ENCODE data around the gene SNAP23.
"Not testable (repeated sequence)": the region's sequence is repeated elsewhere in the genome, so short reads cannot be mapped to it uniquely, and the experiment has no call there.

The SNAP23 gene

DNA sequence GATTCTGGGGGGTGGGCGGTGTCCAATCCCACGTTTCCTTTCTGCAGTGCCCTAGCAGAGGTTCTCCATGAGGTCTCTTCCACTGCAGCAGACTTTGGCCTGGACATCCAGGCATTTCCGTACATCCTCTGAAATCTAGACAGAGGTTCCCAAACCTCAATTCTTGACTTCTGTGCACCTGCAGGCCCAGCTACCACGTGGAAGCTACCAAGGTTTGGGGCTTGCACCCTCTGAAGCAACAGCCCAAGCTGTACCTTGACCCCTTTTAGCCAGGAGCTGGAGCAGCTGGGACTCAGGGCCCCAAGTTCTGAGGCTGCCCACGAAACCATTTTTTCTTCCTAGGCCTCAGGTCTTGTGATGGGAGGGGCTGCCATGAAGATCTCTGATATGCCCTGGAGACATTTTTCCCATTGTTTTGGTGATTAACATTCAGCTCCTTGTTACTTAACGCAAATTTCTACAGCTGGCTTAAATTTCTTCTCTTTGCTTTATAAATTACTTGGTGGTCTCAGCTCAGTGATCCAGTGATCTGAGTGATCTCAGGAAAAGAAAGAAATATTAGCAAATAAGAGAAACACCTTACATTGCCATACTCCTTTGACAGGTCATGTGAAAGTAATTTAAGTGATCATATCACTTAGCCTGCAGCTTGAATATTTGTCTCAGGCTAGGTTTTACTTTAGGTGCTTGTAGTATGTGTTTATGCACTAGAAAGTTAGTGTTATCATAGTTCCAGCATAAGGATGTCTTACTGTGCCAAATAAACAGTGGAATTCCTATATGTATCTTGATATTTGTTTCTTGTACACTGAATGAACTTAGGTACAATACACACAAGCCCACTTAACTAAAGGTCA is 3.0 kb downstream of the SNAP23 start:
- DNase-seq (ENCODE audit: low read depth in 2 of 2): no peak

DNA sequence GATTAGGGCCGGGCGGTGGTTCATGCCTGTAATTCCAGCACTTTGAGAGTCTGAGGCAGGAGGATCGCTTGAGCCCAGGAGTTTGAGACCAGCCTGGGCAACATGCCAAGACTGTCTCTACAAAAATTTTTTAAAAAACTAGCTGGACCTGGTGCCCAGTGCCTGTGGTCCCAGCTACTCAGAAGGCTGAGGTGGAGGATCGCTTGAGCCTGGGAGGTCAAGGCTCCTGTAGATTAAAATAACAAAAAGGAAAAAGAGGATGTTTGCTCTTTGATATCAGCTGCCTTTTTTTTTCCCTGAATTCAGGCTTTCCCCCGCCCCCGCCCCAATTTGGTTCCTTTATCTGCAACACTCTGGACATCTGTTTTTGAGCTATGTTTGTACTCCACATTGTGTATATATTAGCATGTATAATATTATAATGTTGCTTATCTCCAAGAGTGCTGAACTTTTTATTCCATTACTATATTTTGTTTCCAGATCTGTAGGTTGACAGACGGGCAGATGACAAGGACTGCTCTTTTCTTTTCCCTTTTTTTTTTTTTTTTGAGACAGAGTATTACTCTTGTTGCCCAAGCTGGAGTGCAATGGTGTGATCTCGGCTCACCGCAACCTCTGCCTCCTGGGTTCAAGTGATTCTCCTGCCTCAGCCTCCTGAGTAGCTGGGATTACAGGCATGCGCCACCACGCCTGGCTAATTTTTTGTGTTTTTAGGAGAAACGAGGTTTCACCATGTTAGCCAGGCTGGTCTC is 4.6 kb downstream of the SNAP23 start:
- no peak for DNase-seq (ENCODE audit: low read depth in 2 of 2)

DNA sequence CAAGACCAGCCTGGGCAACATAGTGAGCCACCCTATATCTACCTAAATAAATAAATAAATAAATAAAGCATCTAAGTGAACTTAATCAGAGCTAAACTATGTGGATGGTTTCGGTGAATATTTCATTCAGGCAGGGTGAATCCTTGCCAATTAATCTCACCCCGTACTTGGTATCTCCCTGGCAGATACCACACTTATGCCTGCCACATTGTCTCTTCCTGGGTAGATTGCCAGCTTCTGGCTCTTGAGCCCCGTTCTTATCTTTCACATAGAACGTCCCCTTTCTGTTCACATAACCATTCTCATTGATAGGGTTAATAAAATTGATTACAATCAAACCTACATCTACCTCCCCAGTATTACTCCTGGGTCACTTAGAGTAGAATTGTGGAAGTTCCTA is 7.0 kb downstream of the SNAP23 start:
- DNase-seq (ENCODE audit: low read depth in 2 of 2): no peak

DNA sequence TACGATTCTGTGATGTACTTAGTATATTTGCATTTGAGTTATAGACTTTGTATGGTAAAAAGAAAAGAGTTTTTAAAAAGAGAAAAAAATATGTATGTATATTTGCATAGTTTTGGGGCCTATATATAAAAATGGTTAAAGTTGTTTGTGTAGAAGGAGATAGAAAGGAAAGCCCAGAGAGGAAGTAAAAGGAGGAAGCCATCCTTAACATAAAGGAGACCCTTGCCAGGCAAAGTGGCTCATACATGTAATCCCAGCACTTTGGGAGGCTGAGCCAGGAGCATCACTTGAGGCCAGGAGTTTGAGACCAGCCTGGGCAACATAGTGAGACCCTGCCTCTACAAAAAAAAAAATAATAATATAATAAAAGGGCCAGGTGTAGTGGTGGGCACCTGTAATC is 8.4 kb downstream of the SNAP23 start:
- DNase-seq (ENCODE audit: low read depth in 2 of 2): no peak

DNA sequence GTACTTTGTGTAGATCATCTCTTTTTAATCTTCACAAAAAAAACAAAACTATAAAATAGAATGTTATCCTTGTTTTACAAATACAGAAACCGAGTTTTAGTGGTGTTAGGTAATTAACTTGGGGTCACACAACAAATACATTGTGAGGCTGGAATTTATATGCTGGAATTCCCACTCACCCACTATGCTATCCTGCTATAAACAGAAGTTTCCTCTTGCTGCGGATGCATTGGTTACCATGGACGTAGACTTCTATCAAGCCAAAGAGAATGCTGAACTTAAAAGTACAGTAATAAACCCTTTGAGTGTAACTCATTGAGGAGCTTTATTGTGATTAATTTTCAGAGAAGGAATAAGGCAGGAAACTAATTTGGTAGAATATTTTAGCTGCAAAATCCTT is 9.2 kb downstream of the SNAP23 start:
- no peak for DNase-seq (ENCODE audit: low read depth in 2 of 2)

DNA sequence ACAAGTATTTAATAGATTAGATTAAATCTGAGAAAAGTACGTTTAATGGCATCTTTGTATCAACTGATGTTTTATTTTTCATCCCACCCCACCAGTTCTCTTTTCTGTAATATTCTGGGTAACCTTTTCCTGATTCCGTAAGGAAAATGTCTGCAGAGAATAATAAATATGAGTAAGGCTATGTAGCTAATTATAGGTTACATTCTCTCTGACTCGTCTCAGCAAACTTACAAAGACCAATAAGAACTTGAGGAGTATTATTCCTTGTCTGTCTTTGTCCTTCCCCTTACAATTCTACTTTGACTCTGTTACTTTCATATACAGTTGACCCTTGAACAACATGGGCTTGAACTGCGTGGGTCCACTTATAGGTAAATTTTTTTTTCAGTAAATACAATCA is 12.1 kb downstream of the SNAP23 start:
- DNase-seq (ENCODE audit: low read depth in 2 of 2): no peak

DNA sequence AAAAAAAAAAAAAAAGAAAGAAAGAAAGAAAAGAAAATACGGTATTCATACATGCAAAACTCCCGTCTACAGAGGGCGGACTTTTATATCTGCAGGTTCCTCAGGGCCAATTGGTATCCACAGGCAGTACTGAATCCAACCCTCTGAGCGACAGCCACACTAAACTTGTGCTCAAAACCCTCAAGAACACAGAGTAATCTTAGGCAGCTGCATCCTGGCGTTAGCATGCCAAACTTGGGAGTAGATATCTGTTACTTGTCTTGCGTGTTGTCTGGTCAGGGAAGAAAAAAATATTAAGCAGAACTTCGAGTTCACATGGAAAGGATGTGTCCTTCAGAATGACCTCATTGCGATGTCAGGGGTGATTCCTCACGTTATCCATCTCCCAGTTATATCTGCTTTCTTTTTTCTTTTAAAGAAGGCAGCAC is 12.8 kb downstream of the SNAP23 start:
- no peak for DNase-seq (ENCODE audit: low read depth in 2 of 2)

DNA sequence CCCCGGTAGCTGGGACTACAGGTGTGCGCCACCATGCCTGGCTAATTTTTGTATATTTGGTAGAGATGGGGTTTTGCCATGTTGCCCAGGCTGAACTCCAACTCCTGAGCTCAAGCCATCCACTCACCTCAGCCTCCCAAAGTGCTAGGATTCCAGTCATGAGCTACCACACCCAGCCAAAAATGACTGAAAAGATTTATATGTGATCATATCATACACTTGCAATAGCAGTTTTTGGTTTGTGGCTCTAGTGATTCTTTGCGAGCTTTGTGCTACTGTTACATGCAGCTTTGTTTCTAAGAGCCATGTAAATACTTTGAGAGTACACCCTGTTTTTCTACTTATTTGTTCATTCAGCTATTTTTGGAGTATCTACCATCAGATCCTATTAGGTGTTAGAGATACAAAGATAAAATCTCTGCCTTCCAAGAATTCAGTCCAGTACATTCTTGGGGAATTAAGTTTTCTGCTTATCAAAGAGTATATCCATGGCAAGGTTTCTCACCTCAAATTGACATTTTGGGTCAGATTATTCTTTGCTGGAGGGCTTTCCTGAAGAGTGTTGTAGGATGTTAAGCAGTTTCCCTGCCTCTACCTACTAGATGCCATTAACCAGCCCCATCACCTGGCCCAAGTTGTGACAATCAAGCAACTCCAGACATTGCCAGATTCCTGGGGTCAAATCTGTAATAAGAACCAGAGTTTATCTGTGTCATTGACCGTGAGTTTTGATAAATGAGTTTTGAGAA is 15.0 kb downstream of the SNAP23 start:
- no peak for DNase-seq (ENCODE audit: low read depth in 2 of 2)

DNA sequence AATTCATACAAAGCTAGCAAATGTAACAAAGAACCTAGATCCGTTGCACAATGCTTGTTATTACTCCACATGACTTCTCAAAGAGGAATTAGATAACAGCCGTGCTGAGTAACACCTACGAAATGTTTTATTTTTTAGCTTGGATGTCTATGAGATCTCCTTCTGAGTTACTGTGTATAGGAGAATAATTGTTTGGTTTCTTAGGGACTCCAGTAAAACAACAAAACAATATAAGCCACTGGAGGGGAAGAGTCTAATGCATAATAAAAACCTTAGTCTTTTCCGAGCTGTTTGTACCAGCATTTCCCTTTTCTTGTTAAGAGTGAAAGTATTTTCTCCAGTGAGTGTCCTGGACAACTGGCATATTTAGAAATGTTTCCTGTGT is 15.6 kb downstream of the SNAP23 start:
- DNase-seq (ENCODE audit: low read depth in 2 of 2): no peak

DNA sequence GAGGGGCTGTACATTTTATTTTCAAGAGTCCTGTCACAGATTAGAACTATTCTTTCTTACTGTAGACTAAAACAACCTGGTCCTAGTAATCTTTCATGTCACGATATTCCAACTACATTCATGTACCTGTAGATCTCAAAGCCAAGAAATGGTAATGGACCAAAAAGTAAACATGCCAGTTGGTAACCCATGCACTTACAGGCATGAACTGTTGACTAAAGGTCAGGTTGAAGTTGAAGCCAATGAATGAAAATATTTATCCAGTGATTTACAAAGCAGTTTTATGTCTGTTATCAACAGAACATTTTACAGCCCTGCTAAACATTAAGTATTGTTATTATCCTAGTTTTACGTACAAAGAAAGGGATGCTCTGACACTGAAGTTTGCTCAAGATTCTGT is 27.9 kb downstream of the SNAP23 start:
- no peak for DNase-seq (ENCODE audit: low read depth in 2 of 2)

DNA sequence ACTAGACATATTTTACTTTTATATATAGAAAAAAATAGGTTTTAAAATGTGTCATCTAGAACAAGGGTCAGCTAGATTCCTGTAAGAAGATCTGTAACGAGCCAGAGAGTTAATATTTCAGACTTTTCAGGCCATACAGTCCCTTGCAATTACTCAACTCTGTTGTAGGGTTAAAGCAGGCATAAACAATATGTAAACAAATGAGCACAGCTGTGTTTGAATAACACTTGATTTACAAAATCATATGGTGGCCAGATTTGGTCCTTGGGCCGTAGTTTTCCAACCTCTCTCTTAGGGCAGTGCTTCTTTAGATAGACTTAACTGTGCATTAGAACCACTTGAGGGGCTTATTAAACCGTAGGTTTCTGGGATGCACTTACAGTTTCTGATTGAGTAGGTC is 33.5 kb downstream of the SNAP23 start:
- DNase-seq (ENCODE audit: low read depth in 2 of 2): no peak

DNA sequence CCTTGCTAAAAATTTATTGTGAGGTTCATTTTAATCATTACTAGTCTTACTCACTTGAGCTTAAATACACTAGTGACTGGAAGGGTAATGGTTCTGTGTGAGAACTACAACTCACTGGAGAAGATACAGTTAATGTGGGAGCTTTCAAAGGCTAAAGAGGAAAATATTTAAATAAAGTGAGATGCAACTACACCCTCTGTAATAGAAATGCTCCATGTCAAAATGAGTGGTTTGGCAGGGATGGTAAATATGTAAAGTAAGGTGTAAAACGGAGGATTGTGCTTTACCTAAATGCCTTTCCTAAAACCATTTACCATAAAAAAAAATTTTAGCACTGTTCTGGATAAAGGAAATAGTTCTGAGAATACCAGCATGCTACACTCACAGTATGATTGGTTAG is 37.8 kb downstream of the SNAP23 start:
- no peak for DNase-seq (ENCODE audit: low read depth in 2 of 2)

DNA sequence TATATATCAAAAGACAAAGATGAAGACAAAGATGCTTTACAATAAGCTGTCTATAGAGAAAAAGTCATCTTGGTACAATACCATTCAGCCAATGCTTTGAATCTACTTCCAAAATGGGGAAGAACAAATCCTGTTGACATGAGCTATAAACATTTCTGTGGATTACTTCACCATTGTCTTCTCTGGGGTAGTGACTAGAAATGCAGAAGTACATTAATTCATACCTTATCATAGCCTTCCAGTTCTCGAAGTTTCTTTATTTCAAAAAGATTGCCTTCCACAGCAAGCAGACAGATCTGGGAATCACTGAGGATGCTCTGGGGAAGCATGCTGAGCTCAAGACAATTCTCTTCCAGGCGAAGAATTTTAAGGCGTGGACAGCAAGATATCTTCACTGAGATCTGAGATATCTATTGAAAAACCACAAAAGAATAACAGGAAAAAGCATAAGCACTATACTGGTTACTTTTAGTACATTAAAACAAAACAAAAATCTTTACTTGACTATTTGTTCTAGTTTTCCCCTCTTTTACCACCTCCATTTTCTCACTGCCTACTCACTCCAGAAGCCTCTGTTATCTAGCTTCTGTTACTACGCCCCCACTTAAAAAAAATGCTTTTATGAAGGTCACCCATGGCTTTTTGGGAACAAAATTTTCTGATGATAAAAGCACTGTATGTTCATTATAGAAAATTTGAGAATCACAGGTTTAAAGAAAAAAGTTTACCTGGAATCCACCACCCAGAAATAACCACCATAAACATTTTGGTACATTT is 49.6 kb downstream of the SNAP23 start:
- DNase-seq (ENCODE audit: low read depth in 2 of 2): no peak

DNA sequence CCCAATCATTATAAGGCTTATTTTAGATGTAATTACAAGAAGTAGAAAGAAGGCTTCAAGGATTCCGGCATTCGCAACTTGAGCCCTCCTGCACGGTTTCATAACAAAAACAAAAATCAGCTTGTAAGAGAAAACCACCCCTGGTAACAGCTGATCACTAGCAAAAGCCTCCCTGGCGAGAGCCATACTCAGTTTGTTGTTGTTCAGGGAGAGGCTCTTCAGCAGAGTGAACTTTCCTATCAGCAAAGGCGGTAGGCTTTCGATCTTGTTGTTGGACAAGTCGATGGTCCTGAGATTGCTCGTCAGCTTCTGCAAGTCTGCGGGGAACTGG is 52.4 kb downstream of the SNAP23 start:
- no peak for DNase-seq (ENCODE audit: low read depth in 2 of 2)

DNA sequence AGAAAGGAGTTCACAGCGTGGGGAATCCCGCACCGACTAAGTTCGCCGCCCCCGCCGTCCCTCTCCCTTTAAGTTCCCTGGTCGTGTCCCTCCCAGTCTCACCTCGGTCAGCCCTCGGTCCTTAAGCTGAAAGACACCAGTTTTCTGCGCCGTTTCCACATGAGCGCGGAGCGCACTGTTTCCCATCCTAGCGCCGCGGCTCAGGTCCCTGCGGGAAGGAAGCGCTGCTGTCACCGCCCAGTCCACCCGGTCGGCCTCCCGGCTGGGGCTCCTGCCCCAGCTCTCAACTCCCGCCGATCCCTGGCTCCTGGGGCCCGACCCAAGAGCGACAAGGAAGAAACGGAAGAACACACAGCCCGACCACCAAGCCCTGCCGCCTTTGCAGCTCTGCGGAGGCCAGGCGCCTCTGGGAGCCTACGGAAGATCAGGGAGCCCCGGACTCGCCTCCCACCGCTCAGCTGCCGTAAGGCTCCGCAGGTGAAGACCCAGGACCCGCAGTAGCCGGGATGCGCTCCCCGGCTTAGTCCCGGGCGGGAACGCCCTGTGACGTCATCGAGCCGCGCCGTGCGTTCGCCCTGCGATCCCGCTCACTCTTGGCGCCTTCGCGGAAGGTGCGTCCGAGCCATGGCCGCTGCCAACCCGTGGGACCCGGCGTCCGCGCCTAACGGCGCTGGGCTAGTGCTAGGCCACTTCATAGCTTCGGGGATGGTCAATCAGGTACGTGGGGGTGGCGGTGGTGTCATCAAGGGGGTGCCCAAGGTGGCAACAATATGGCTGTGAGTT is 53.0 kb downstream of the SNAP23 start, which contains the start of the genes HAUS2 and LRRC57:
Gene HAUS2 (plus strand): TSS at position 590 of the 783 bp plus-strand sequence. CDS start 35 bp downstream, at position 625.
Gene LRRC57 (minus strand): TSS at position 545 of the 783 bp plus-strand sequence. CDS start 359 bp downstream, at position 186.
- DNase-seq (ENCODE audit: low read depth in 2 of 2): peak; percentile 77 to 78

DNA sequence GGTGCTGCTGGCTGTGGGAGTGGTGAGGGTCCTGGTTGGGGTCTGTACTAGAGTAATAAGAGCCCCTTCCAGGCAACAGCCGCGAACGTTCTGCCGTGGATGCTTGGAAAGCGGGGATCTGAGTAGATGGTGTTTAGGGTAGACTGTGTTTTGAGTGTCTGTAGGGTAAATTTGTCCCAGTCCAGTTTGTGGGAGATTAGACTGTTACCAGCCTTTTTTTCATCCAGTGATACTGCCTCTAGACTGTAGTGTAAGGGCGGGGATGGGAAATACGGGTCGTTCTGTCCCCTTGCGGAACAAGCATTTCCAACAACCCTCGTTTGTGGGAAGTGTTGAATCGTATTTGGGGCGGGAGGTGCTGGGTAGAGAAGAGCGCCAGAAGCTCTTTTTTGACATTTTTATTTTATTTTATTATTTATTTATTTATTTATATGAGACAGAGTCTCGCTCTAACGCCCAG is 53.6 kb downstream of the SNAP23 start:
- DNase-seq (ENCODE audit: low read depth in 2 of 2): no peak

DNA sequence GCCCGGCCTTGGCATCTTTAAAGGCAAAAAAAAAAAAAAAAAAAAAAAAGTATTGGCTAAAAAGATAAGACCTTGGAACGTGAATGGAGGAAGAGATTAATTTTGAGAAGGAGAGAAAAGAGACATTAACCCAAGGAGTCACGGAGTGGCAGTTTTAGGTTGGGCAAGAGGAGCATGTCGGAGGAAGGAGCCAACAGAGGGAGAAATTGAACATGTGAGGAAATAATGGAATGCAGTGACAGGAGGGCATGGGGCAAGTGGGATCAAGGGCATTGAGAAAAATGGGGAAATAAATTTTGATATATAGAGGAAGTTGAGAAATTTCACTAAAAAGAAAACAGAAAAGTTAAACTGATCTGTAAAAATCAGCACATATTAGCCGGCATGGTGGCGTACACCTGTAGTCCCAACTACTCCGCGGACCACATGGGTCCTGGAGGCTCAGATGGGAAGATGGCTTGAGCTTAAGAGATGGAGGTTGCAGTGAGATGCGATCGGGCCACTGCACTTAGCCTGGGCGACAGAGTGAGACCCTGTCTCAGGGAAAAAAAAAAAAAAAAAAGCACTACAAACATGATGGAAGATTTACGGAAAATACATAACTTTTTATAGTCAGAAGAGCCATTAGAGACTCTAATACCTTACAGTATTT is 54.4 kb downstream of the SNAP23 start:
- DNase-seq (ENCODE audit: low read depth in 2 of 2): no peak

DNA sequence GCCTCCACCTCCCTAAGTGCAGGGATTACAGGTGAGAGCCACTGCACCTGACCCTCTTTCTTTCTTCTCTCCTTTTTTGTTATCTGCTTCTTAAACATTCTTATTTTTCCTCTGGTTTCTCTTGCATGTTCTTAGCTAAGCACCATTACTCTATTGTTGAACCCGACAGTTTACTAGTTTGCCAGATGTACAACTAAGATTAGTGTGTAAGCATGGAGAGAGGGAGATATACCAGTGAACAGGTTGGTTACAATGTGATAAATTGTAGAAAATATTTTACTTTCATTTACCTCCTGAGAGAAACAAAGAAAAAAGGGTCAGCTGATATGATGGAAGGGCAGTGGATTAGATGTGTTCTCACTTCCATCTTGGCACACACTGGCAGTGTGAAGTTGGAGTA is 58.1 kb downstream of the SNAP23 start:
- DNase-seq (ENCODE audit: low read depth in 2 of 2): no peak

DNA sequence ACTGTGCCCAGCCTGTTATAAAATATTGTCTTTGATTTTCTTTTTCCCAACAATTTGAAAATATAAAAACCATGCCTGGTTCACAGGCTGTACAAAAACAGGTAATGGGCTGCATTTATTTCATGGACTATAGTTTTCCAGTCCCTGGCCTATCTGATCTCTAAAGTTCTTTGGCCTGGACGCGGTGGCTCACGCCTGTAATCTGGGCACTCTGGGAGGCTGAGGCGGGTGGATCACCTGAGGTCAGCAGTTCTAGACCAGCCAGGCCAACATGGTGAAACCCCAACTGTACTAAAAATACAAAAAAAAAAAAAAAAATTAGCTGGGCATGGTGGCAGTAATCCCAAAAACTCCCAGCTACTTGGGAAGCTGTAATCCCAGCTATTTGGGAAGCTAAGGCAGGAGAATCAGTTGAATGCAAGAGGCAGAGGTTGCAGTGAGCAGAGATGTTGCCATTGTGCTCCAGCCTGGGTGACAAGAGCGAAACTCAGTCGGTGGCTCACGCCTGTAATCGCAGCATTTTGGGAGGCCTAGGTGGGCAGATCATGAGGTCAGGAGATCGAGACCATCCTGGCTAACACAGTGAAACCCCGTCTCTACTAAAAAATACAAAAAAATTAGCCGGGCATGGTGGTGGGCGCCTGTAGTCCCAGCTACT is 61.2 kb downstream of the SNAP23 start:
- not testable (repeated sequence) for DNase-seq (ENCODE audit: low read depth in 2 of 2)

DNA sequence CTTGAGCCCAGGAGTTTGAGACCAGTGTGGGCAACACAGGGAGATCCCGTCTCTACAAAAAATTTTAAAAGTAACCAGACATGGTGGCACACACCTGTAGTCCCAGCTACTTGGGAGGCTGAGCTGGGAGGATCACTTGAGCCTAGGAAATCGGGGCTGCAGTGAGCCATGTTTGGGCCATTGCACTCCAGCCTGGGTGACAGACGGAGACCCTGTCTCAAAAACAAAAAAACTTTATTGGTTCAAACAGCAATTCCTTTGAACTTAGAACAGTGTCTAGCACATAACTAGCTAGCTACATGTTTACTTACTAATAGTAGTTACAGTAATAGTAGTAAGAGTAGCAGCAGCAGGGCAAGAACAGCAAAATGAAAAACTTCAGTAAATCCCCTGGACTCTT is 63.3 kb downstream of the SNAP23 start:
- DNase-seq (ENCODE audit: low read depth in 2 of 2): no peak
